SIG-M5 treated with dmso at 0.1 percent for 504 hours (cell line): ENCODE results near the gene NOSTRIN.

ENCODE experiments used
- DNase-seq: peaks from one replicate; lab custom pipeline; 2025; ENCODE audit not compliant: unreplicated experiment; lab: John Stamatoyannopoulos, UW

The NOSTRIN gene

DNA sequence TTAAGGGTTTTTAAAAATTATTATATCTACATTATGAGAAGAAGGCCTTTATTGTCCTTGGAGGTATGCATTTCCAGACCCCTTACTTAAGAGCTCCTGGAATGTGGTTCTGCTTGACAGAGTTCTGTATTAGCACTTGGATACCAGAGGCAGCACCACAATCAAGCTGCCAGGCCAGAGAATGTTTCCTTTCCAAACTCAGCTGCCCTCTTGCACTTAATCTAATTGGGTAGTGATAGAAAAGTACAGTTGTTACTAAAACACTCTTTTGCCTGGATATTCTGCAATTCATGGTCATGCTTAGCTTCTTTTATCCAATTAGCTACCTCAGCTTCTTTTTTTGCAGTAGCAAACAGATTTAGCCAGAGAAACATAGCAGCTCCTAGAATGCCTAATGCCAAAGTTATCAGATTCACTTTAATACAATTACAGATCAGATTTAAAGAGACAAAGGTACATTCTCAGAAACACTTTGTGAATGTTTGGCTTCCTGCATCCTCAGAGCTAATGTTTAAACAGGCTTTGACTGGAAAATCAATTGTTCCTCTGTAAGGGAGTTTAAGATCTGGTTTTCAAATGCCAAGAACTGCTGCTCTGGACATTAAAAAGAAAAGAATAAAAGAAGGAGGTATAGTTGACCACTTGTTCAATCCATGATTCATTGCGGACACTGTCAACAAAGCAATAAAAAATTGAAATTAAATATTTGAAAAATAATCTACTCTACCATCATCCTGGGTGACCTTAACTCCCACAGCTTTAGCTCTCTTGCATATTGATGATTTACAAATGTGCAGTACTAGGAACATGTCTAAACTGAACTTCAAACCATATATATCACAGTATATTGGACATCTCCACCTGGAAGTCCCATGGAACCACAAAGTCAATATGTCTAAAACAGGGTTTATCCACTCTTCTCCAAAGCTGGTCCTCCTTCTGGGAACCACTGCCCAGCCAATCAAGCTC is 12.8 kb downstream of the NOSTRIN start:
- no peak for DNase-seq

DNA sequence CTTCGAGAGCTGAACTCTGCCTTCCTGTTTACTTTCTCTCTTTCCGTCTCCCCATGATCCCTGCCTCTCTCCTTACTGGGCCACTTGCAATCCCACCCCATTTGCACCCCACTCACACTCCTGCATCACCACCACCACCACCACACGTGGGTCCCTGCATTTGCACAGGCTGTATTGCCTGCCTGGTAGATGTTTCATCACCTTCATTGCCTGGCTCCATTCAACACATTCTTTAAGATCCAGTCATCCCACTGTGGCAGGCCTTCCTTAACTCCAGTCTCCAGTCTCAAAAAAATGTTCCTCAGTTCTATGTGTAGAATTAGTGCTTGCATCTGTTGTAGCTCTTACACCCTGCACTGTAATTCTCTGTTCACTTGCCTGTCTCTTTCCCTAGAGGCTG is 13.9 kb downstream of the NOSTRIN start:
- no peak for DNase-seq

DNA sequence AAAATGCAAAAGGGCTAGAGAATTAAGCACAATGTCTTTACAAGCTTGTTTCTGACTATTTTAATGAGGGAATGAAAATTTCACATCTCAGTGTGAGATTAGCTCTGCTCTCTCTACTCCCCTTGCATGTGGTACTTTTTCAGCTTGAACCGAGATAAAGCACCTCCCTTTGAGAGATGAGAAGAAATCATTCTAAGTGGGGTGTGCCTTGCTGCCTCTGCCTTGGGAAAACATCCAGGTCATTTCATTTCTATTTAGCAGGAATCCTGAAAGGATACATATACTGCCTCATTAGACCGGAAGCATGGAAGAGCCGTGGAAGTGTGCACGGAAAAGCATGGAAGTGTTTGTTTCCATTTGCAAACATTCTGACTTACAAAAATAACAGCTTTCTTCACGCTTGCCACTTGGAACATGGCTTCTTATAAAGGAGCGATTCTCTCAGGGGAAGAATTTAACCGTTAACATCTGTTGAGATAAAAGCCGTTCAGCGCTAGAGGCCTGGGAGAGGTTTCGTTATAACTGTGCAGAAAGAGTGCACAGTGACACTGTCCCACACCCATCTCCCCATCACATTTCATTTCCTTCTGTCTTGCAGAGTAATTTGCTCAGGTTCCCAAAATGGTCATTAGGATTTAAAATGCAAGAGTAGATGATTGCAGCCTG is 16.7 kb downstream of the NOSTRIN start:
- DNase-seq = no peak

DNA sequence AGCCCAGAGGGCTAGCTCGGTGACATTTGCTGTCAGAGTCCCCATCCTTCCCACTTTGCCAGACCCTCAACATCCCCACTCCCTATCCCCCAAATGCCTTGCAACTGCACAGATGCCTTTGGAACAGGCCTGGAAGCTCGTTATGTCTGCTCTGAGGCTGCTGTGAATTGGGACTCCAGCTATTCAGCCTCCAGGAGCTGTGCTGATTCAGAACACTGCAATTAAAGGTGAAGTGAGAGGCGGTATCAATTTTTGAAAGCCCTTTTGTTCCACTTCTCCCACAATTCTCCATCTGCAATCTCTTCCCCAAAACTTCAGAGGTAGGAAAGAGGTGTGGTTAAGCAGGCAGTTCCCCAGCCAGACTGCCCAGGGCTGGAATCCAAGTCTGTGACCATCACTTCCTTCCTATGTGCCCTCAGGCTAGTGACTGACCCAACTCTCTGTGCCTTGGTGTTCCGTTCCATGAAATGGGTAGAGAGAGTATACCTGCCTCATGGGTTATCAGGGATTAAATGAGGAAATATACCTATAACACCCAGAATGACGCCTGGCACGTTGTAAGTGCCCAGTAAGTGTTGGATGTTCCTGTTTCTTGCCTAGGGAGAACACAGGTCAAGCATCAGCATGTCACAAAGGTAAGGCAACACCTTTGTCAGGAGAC is 17.5 kb downstream of the NOSTRIN start:
- no peak for DNase-seq

DNA sequence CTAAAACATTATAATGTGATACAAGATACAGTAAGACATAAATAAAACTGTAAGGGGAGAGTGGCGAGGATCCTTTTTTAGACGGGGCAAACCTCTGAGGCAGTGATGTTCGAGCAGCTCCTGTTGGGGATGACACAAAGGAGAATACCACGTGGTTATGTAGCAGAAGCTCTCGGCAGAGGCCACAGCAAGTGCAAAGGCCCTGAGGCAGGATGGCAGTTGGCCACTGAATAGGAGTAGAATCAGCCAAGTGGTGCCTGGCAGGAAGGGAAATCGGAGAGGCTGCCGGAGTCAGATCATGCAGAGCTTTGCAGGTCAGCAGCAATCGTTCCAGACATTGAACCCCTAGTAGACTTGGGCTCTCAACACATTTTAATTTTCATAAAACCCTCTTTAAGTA is 19.1 kb downstream of the NOSTRIN start:
- no peak for DNase-seq

DNA sequence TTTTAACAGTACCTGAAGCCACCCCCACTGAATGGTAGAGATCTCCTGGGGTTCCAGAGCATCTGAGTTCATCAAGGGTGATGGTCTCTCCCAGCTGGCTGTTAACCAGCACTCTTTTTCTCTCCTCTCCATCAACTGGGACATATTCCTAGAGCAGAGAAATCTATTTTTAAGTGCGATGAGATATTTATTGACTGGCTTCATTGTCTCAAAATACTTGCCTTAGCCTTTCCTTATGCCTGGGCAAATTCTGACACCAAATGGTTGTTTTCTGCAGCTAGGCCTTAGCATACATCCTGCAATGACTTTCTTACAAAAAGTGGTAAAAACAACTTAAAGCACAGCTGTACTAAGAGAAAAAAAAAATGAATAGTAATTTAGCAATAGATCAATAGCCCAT is 19.6 kb downstream of the NOSTRIN start:
- no peak for DNase-seq

DNA sequence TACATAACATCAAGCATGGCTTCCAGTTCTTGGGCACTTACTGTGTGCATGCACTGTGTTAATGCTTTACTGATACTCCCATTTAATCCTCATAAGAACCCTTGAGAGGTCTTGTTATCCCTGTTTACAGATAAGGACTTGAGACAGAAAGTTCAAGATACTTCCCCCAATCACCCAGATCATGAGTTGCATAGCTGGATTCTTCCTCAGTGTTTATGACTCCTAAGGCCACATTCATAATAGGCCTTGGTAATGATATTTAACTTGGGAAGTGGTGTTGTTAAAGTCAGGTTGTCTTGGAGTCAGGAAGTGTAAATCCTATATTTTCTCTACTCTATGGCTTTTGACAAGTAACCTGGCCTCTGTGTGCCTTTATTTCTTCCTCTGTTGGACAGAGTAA is 22.7 kb downstream of the NOSTRIN start:
- no peak for DNase-seq

DNA sequence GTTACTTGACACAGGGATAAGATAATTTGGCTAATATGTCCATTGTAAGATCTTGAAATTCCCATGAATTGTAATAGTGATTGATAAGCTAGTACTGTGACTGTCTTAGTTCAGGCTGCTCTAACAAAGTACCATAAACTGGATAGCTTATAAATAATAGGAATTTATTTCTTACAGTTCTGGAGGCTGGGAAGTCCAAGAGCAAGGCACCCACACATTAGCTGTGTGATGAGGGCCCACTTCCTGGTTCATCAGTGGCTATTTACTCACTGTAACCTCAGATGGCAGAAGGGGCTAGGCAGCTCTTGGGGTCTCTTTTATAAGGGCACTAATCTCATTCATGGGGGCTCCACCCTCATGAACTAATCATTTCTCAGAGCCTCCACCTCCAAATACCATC is 28.5 kb downstream of the NOSTRIN start:
- no peak for DNase-seq

DNA sequence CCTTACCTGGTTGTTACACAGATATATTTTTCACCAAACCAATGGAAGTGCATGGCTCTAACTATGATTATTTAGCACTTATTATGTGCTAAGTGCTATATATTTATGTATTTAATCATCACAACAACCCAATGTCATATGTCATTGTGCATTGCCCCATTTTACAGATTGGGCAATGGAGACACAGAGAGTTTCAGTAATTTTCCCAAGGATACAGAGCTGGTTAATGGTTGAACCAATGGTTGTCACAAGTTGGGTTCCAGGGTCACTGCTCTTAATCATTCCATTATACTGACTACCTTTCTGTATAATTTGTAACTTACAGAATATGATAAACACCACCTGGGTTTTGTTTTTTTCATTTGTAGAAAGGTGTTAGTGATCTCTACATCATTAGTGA is 29.2 kb downstream of the NOSTRIN start:
- no peak for DNase-seq

DNA sequence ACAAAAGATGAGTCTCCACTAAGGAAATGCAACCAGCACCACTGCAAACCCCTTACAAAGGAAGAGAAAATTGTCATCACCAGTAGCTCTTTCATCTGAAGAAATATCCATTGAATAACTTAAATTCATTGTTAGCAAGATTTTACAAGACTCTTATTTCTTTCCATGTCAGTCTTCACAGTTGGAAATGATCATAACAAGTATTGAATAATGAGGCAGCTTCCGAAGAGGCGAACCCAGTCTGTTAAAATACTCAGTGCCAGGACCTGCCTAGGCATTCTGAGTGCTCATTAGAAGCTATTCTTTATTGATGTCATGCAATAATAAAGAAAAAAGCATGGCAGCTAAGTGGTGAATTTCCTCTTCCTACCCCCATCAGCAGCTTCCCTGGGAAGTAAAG is 33.5 kb downstream of the NOSTRIN start:
- DNase-seq = no peak

DNA sequence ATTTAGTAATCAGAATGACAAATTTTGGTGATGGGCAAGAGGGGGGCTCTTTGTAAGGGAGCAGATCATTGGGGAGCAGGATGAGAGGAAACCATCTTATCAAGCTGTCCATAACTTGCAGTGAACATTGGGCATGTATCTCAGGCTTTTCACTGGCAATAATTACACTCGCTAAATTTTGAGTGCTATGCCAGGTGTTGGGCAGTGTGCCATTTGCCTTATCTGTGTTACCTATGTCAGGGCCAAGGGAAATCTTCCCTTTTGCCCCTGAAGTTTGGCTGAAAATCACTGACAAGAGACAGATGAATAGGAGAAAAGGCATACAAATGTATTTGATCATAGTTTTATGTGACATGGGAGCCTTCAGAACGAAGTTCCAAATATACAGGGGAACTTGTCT is 39.0 kb downstream of the NOSTRIN start:
- no peak for DNase-seq

DNA sequence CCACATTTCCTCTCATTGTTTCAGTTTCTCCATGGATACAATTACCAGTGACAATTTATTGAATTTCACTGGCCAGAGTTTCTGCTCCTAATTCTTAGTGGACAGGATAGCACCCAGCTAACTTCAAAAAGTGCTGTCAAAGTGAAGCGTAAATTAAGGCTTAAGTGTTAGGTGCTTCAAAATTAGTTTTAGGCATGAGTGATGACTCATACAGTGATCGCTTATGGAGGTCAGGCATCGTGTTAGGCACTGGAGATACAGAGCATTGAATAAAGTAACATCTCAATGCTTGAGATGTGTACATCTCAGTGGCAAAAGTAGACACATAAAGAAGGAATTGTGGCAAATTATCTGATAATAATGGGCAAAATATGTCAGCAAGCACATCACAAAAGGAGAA is 40.8 kb downstream of the NOSTRIN start:
- DNase-seq = no peak

DNA sequence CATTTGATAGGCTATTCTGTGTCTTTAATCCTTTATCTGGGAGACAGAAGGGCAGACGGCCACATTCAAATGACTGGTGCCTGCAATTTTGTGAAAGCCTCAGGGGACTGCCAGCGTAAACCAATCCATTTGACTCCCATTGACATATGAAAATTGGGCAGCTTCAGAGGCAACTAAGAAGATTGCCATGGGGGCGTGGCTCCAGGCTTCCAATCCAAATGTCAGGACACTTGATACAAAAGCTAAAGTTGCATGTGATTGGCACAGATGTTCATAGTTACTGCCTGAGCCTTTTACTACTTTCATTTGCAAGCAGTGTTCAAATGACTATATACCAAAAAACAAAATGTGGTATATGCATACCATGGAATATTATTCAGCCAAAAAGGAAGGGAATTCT is 45.8 kb downstream of the NOSTRIN start:
- DNase-seq = no peak

DNA sequence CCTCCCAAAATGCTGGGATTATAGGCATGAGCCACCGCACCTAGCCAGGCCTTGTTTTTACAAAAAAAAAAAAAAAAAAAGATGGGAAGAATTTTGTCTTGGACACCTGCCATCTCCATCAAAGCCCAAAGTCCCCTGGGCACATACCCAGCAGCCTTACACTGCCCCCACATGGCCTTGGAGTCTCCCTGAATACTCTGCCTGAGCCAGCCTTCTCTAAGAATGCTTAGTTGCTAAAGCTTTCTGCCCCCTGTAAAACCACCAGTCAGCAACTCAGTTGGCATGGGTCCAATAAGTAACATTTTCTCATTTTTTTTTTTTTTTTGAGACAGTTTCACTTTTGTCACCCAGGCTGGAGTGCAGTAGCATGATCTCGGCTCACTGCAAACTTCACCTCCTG is 47.2 kb downstream of the NOSTRIN start:
- no peak for DNase-seq

DNA sequence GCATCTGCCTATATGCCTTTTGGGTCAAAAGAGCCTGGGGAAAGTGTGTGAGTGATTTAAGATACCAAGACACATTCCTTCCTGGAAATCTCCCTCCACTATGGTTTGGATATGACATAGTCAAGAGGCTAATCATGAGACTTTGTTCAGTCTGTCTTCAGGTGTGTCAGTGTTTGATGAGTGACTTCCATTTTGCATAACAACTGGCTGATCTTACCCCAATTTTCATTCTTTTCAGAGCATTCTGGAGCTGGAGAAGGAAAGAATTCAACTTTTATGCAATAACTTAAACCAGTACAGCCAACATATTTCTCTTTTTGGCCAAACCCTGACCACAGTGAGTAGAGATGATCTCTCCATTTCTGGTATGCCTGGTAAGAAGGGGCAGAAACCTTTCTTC is 48.4 kb downstream of the NOSTRIN start:
- no peak for DNase-seq

DNA sequence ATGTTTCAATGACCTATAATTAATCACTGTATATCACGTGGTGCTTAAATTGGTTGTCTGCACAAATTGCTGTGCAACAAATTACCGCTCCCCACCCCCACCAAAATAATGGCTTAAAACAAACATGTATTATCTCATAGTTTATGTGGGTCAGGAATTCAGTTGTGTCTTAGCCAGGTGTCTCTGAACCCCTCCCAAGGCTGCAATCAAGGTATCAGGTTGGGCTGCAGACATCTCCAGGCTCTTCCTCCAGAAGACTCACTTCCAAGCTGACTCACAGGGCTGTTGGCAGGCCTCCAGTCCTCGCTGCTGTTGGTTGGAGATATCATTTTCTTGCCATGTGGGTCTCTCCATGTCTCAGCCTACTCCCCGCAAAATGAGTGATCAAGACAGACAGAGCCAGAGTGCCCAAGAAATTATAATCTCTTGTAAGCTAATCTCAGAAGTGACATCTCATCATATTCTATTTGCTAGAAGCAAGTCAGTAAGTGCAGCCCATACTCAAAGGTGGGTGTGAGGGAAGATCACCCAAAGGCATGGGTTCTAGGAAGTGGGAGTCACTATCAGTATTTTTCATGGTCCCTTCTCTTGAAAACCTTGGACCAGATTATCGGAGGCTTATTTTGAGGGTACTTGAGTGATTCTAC is 49.4 kb downstream of the NOSTRIN start:
- no peak for DNase-seq

DNA sequence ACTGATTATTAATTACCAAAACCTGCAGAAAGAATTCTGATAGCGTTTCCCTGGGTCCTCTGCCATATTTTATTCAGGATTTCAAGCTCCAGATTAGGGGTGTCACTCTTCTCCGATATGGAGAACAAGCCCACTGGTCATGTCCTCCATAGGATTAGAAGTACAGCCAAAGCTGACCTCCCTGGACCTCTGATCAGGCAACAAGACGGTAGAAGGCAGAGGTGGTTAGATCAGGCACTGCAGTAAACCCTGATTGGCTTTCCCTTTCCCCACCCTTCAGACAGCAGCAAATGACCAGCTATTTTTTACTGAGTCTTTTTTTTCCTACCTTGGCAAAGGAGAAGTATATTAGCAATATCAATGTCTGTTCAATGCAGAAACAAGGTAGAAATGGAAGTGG is 50.0 kb downstream of the NOSTRIN start:
- no peak for DNase-seq

DNA sequence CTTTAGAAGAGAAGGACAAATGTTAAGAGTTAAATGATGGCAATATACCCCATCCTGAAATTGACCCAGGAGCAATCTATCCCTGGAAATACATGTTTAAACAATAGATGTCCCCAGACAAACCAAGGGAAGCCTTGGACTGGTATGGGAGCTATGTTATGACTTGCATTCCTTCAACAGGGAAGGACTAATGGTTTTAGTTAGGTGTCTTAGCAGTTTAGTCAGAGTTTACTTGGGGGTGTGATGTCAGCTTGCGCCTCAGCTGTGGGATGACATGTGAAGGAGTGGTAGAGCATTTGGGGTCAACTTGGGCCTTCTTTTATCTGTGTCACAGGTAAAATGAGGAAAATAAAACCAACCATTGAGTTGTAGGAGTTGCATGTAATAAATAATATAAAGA is 51.0 kb downstream of the NOSTRIN start:
- no peak for DNase-seq

DNA sequence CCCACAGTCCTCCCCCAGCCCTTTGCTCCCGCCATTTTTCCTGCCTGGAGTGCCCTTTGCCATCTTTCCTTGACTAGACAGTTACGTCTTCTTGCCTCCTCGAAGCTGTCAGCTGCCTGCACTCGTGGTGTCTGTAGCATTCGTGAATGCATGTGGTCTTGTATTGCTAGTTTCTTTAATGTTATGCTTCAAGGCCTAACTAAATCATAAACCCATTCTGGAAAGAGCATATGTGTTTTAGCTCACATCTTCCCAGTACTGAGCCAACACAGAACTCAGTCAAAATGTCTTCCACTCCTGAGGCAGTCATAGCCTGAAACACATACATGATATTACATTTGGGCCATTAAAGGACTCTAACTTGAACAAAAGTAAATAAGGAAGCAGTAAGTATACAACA is 52.2 kb downstream of the NOSTRIN start:
- no peak for DNase-seq

DNA sequence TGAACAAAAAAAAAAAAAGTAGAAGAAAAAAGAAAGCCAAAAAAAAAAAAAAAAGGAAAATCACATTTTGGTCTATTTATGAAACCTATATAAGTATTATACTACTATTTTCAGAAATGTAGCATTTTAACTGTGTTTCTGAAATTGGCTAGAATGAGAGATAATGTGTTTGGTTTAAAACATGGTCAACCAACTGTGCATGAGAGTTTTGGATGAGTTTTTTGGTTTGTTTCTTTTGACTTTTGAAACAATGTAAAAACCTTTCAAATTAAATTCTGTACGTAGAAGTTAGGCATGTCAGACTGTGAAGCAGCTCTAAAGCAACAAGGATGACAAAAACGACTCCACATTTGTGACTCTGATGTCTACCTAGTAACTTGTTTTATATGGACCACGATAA is 53.2 kb downstream of the NOSTRIN start:
- DNase-seq = no peak

DNA sequence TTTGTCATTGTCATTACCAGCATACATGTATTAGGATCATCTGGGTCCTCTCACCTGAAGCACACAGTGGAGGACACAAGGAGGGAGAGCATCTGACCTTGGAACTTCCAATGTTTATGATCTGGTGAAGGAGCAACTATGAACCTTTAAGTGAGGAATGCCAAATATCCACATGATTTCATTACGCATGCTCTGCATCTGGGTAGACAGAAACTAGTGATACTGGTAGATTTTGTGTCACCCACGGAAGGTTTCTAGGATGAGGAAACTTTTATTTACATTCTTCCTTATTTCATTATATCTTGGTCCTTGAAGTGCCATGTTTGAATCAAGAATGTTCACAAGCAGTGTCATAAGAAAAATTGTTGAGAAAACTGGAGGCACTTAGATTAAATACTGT is 55.7 kb downstream of the NOSTRIN start:
- no peak for DNase-seq
